WTC11 (cell line): ENCODE results near the gene TEX50. TPM values are rescaled to one million over a fixed set of nuclear protein-coding genes. Genes with fewer than 3 reads are reported as not detected.
"Not testable (repeated sequence)": the region's sequence is repeated elsewhere in the genome, so short reads cannot be mapped to it uniquely, and the experiment has no call there.

Experiments used
- ATAC-seq: fragments of 200-7000 bp; cut with Tn5 transposase; 2 replicates; pipeline ENCODE4 v1.10.0; 2021; ENCODE audit warnings: mild to moderate bottlenecking, moderate library complexity
- Bru-seq: library from RNA; stranded (reverse); fragments of 400-500 nt; gene quantifications from one replicate; lab custom pipeline; 2021; lab: Mats Ljungman, UMichigan
- CTCF ChIA-PET: fragments of 300-600 bp; sonication (Branson Sonifier 250); formaldehyde crosslinking; loops from one replicate; lab custom pipeline; 2021; ENCODE audit warnings: antibody characterized with exemption; lab: Charles Lee
- POLR2A ChIA-PET: fragments of 350-600 bp; sonication (Branson Sonifier 250); formaldehyde crosslinking; loops from one replicate; lab custom pipeline; 2021; ENCODE audit warnings: antibody characterized with exemption; lab: Charles Lee
- DNase-seq: peaks from one replicate; pipeline ENCODE4 v3.0.0; 2021; ENCODE audit warnings: low spot score
- H3K27ac Mint-ChIP-seq: 2 replicates; pipeline ENCODE4 v1.8.0; 2021; ENCODE audit warnings: mixed read lengths
- H3K27me3 Mint-ChIP-seq: 2 replicates; pipeline ENCODE4 v1.8.0; 2021; ENCODE audit warnings: low read depth, mild to moderate bottlenecking, moderate library complexity, mixed read lengths
- H3K36me3 Mint-ChIP-seq: 2 replicates; pipeline ENCODE4 v1.8.0; 2021; ENCODE audit warnings: mixed read lengths
- H3K4me1 Mint-ChIP-seq: 2 replicates; pipeline ENCODE4 v1.8.0; 2022; ENCODE audit warnings: mixed read lengths
- H3K4me3 Mint-ChIP-seq: 2 replicates; pipeline ENCODE4 v1.8.0; 2021; ENCODE audit warnings: mild to moderate bottlenecking, moderate library complexity, mixed read lengths
- H3K9me3 Mint-ChIP-seq: 2 replicates; pipeline ENCODE4 v1.8.0; 2021; ENCODE audit warnings: mixed read lengths
- CREB1 ChIP-seq: sonication (generic); formaldehyde crosslinking; IDR thresholded peaks from 2 replicates; pipeline ENCODE4 v1.8.0; 2023; ENCODE audit warnings: mild to moderate bottlenecking, missing genetic modification reagents
- JAZF1 ChIP-seq: fragments of 250-450 bp; sonication (Bioruptor Pico); IDR thresholded peaks from 2 replicates; pipeline ENCODE4 v1.9.0; 2021; ENCODE audit warnings: moderate library complexity, mild to moderate bottlenecking, inconsistent platforms
- MAX ChIP-seq: sonication (generic); formaldehyde crosslinking; IDR thresholded peaks from 2 replicates; pipeline ENCODE4 v1.8.0; 2022; ENCODE audit warnings: mild to moderate bottlenecking, missing genetic modification reagents
- NFATC4 ChIP-seq: fragments of 250-450 bp; sonication (Bioruptor Pico); IDR thresholded peaks from 2 replicates; pipeline ENCODE4 v1.9.0; 2021; ENCODE audit warnings: mild to moderate bottlenecking
- NFE2L1 ChIP-seq: sonication (generic); formaldehyde crosslinking; IDR thresholded peaks from 2 replicates; pipeline ENCODE4 v1.8.1; 2023; ENCODE audit warnings: missing genetic modification reagents
- NR3C1 ChIP-seq: sonication (generic); formaldehyde crosslinking; conservative IDR thresholded peaks from 2 replicates; pipeline ENCODE4 v1.8.1; 2023; ENCODE audit warnings: low read depth, mild to moderate bottlenecking, missing genetic modification reagents
- RORB ChIP-seq: fragments of 250-450 bp; sonication (Bioruptor Pico); IDR thresholded peaks from 2 replicates; pipeline ENCODE4 v1.9.0; 2021; ENCODE audit warnings: mild to moderate bottlenecking
- TP53 ChIP-seq: sonication (generic); formaldehyde crosslinking; IDR thresholded peaks from 2 replicates; pipeline ENCODE4 v1.8.1; 2023; ENCODE audit warnings: mild to moderate bottlenecking, missing genetic modification reagents
- long read RNA-seq, 3 experiments: library from RNA in 1 of 3; library from capped mRNA in 1 of 3; library from polyadenylated mRNA in 1 of 3; unstranded in 2 of 3; stranded (forward) in 1 of 3; transcript quantifications; one replicate each; pipeline ENCODE4 v2.0.0, GENCODE V29; 2021
- total RNA-seq: library from RNA; stranded (reverse); gene quantifications from 3 replicates; pipeline ENCODE4 v1.2.3, GENCODE V29; 2021
- TF ChIP-seq, protein P1 (sequence below): fragments of 250-450 bp; sonication (Bioruptor Pico); IDR thresholded peaks from 2 replicates; pipeline ENCODE4 v1.9.0; 2021; ENCODE audit warnings: mild to moderate bottlenecking
- TF ChIP-seq, protein P2 (sequence below): sonication (generic); formaldehyde crosslinking; IDR thresholded peaks from 2 replicates; pipeline ENCODE4 v1.8.0; 2023; ENCODE audit warnings: missing genetic modification reagents
- TF ChIP-seq, protein P3 (sequence below): sonication (generic); formaldehyde crosslinking; IDR thresholded peaks from 2 replicates; pipeline ENCODE4 v1.8.1; 2022; ENCODE audit warnings: low read depth, missing genetic modification reagents, borderline replicate concordance
- TF ChIP-seq, protein P4 (sequence below): sonication (generic); formaldehyde crosslinking; IDR thresholded peaks from 2 replicates; pipeline ENCODE4 v1.8.1; 2023; ENCODE audit warnings: mild to moderate bottlenecking, missing genetic modification reagents, moderate library complexity
- TF ChIP-seq, protein P5 (sequence below): fragments of 250-450 bp; sonication (Bioruptor Pico); IDR thresholded peaks from 2 replicates; pipeline ENCODE4 v1.9.0; 2021; ENCODE audit warnings: mild to moderate bottlenecking, borderline replicate concordance

Gene TEX50
- not detected in 3 replicates for total RNA-seq
- not detected for Bru-seq, nascent RNA
- long read RNA-seq, experiment 1: 0 reads
- long read RNA-seq, experiment 2: 0 reads
- long read RNA-seq, experiment 3: 0 reads

DNA sequence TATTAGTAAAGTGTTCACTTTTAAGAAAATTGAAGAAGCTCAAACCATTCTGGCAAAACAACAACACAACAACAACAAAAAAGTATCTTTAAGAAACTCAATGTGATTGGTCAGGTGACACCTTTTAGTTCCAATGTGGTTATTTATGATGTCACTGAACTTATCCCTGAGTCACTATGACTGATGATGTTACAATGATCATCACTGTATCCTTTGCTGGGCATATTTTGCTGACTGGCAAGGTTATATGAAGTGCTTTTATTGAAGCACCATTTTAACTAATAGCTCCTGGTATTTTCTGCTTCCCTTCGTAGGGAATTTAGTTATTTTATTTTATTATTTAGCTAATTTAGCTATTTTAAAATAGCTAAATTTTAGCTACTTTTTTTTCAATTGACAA, at the start of gene TEX50:
Gene TEX50 (plus strand): TSS at position 223 of the 400 bp plus-strand sequence. CDS start 184 bp downstream, outside the sequence.
- Mint-ChIP-seq H3K27me3 (no peaks in the 10 kb centered on the region), H3K9me3 (peaks cover 34% of the 10 kb centered on the region), H3K27ac (no peak within 1 kb of the TSS), H3K4me1 (peaks cover 3% of the 10 kb centered on the region; the same call in 1 of the 2 replicates)
- ChIA-PET POLR2A (no interaction called here), CTCF (no interaction called here)
- ATAC-seq (no peak), DNase-seq (no peak)
- TF ChIP-seq NFATC4 (no peak), MAX (no peak), JAZF1 (CRISPR knock-in tag) (no peak), NR3C1 (CRISPR knock-in tag) (no peak), RORB (no peak)
- TF ChIP-seq, protein P1, sequence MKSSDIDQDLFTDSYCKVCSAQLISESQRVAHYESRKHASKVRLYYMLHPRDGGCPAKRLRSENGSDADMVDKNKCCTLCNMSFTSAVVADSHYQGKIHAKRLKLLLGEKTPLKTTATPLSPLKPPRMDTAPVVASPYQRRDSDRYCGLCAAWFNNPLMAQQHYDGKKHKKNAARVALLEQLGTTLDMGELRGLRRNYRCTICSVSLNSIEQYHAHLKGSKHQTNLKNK: no peak
- TF ChIP-seq, all 79 proteins: peak for 0
- peaks cover 20% of the 10 kb centered on the region for H3K36me3 Mint-ChIP-seq
- H3K4me3 Mint-ChIP-seq: no peak within 1 kb of the TSS

DNA sequence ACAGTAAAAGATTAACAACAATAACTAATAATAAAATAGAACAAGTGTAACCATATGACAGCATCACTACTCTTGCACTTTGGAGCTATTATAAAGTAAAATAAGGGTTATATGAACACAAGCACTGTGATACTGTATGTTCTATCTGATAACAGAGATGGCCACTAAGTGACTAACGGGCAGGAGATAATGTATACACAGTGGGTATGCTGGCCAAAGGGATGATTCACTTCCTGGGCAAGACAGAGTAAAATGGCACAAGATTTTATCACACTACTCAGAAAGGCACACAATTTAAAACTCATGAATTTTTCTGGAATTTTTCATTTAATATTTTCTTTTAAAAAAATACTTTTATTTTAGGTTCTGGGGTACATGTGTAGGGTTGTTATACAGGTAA, 44.6 kb upstream of the TEX50 start:
- POLR2A ChIA-PET: no interaction called here
- no peak for TF ChIP-seq NFE2L1 (CRISPR knock-in tag)
- TF ChIP-seq, protein P2, sequence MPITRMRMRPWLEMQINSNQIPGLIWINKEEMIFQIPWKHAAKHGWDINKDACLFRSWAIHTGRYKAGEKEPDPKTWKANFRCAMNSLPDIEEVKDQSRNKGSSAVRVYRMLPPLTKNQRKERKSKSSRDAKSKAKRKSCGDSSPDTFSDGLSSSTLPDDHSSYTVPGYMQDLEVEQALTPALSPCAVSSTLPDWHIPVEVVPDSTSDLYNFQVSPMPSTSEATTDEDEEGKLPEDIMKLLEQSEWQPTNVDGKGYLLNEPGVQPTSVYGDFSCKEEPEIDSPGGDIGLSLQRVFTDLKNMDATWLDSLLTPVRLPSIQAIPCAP (CRISPR knock-in tag): no peak
- no peak for TF ChIP-seq CREB1
- TF ChIP-seq, protein P3, sequence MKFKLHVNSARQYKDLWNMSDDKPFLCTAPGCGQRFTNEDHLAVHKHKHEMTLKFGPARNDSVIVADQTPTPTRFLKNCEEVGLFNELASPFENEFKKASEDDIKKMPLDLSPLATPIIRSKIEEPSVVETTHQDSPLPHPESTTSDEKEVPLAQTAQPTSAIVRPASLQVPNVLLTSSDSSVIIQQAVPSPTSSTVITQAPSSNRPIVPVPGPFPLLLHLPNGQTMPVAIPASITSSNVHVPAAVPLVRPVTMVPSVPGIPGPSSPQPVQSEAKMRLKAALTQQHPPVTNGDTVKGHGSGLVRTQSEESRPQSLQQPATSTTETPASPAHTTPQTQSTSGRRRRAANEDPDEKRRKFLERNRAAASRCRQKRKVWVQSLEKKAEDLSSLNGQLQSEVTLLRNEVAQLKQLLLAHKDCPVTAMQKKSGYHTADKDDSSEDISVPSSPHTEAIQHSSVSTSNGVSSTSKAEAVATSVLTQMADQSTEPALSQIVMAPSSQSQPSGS: no peak
- TF ChIP-seq, protein P4, sequence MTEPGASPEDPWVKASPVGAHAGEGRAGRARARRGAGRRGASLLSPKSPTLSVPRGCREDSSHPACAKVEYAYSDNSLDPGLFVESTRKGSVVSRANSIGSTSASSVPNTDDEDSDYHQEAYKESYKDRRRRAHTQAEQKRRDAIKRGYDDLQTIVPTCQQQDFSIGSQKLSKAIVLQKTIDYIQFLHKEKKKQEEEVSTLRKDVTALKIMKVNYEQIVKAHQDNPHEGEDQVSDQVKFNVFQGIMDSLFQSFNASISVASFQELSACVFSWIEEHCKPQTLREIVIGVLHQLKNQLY (CRISPR knock-in tag): no peak
- TF ChIP-seq, protein P5, sequence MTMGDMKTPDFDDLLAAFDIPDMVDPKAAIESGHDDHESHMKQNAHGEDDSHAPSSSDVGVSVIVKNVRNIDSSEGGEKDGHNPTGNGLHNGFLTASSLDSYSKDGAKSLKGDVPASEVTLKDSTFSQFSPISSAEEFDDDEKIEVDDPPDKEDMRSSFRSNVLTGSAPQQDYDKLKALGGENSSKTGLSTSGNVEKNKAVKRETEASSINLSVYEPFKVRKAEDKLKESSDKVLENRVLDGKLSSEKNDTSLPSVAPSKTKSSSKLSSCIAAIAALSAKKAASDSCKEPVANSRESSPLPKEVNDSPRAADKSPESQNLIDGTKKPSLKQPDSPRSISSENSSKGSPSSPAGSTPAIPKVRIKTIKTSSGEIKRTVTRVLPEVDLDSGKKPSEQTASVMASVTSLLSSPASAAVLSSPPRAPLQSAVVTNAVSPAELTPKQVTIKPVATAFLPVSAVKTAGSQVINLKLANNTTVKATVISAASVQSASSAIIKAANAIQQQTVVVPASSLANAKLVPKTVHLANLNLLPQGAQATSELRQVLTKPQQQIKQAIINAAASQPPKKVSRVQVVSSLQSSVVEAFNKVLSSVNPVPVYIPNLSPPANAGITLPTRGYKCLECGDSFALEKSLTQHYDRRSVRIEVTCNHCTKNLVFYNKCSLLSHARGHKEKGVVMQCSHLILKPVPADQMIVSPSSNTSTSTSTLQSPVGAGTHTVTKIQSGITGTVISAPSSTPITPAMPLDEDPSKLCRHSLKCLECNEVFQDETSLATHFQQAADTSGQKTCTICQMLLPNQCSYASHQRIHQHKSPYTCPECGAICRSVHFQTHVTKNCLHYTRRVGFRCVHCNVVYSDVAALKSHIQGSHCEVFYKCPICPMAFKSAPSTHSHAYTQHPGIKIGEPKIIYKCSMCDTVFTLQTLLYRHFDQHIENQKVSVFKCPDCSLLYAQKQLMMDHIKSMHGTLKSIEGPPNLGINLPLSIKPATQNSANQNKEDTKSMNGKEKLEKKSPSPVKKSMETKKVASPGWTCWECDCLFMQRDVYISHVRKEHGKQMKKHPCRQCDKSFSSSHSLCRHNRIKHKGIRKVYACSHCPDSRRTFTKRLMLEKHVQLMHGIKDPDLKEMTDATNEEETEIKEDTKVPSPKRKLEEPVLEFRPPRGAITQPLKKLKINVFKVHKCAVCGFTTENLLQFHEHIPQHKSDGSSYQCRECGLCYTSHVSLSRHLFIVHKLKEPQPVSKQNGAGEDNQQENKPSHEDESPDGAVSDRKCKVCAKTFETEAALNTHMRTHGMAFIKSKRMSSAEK (CRISPR knock-in tag): no peak
- no peak for TF ChIP-seq TP53 (CRISPR knock-in tag)

DNA sequence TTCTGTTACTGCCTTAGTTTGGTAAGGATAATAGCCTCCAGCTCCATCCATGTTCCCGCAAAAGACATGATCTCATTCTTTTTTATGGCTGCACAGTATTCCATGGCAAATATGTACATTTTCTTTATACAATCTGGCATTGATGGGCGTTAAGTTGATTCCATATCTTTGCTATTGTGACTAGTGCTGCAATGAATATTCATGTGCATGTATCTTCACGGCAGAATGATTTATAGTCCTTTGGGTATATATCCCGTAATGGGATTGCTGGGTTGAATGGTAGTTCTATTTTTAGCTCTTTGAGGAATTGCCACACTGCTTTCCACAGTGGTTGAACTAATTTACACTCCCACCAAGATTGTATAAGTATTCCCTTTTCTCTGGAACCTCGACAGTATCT, 44.0 kb upstream of the TEX50 start:
- DNase-seq, ATAC-seq, H3K36me3 Mint-ChIP-seq, POLR2A ChIA-PET, H3K4me1 Mint-ChIP-seq, H3K27me3 Mint-ChIP-seq, H3K4me3 Mint-ChIP-seq, H3K9me3 Mint-ChIP-seq, CTCF ChIA-PET, H3K27ac Mint-ChIP-seq: not testable (repeated sequence)

More for the DNA sequence above, 44.6 kb upstream of the TEX50 start:
- H3K9me3 Mint-ChIP-seq: peaks cover 5% of the 10 kb centered on the region; the same call in 1 of the 2 replicates
- CTCF ChIA-PET: no interaction called here
- no peaks in the 10 kb centered on the region for H3K36me3 Mint-ChIP-seq
- no peak for DNase-seq
- H3K4me3 Mint-ChIP-seq: no peak overlapping the region
- H3K27ac Mint-ChIP-seq: no peak overlapping the region
- no peaks in the 10 kb centered on the region for H3K4me1 Mint-ChIP-seq
- no peaks in the 10 kb centered on the region for H3K27me3 Mint-ChIP-seq
- no peak for ATAC-seq
